Measurements from ENCODE around the gene MTOR.

DNA sequence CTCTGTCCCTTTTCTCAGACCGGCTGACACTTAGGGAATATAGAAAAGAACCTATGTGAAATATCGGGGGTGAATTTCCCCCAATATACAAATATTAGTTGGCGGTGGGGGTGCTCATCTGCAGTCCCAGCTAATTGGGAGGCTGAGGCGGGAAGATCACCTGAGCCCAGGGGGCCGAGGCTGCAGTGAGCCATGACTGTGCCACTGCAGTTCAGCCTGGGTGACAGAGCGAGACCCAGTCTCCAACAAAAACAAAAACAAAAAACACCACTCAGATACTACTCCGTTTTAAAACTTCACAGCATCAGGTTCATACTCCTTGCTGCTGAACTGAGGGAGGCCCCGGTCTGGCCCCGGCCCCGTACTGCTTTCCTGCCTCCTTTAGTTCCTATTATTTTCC, 156.8 kb downstream of the MTOR start:
- TF ChIP-seq, protein P1, sequence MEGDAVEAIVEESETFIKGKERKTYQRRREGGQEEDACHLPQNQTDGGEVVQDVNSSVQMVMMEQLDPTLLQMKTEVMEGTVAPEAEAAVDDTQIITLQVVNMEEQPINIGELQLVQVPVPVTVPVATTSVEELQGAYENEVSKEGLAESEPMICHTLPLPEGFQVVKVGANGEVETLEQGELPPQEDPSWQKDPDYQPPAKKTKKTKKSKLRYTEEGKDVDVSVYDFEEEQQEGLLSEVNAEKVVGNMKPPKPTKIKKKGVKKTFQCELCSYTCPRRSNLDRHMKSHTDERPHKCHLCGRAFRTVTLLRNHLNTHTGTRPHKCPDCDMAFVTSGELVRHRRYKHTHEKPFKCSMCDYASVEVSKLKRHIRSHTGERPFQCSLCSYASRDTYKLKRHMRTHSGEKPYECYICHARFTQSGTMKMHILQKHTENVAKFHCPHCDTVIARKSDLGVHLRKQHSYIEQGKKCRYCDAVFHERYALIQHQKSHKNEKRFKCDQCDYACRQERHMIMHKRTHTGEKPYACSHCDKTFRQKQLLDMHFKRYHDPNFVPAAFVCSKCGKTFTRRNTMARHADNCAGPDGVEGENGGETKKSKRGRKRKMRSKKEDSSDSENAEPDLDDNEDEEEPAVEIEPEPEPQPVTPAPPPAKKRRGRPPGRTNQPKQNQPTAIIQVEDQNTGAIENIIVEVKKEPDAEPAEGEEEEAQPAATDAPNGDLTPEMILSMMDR (IDR thresholded peaks at IDR 0.05), result no peak
- no peak for TF ChIP-seq POLR2A (IDR thresholded peaks at IDR 0.05)
